Right ventricle myocardium inferior (tissue), 1 donor: ENCODE results near the gene PCCA. TPM values are rescaled to one million over a fixed set of nuclear protein-coding genes. Genes with fewer than 3 reads are reported as not detected.
"Not testable (repeated sequence)": the region's sequence is repeated elsewhere in the genome, so short reads cannot be mapped to it uniquely, and the experiment has no call there.

ENCODE experiments used
- ATAC-seq: fragments of 200-7000 bp; cut with Tn5 transposase; one replicate; pipeline ENCODE4 v1.9.1; 2020; ENCODE audit warnings: mild to moderate bottlenecking, moderate library complexity
- DNase-seq: peaks from one replicate; pipeline ENCODE4 v3.0.0; 2021; ENCODE audit errors: missing footprints
- intact Hi-C: fragments of 100-400 bp; cut with DNase I; formaldehyde crosslinking; loops from one replicate; pipeline ENCODE4 v1.11.0; 2022
- total RNA-seq: library from RNA; stranded (reverse); fragmentation: NEBNext Ultra II Directional; extraction: Animal tissue kit (Norgen Biotek cat#: 25700); gene quantifications from one replicate; pipeline ENCODE4 v1.2.1, GENCODE V29; 2021
- donor health status: DM: no; HTN: yes; CAD: no; lungs with severe emphysema.

PCCA gene
- total RNA-seq, 1 donor from 2014 or later = 64.0 TPM

DNA sequence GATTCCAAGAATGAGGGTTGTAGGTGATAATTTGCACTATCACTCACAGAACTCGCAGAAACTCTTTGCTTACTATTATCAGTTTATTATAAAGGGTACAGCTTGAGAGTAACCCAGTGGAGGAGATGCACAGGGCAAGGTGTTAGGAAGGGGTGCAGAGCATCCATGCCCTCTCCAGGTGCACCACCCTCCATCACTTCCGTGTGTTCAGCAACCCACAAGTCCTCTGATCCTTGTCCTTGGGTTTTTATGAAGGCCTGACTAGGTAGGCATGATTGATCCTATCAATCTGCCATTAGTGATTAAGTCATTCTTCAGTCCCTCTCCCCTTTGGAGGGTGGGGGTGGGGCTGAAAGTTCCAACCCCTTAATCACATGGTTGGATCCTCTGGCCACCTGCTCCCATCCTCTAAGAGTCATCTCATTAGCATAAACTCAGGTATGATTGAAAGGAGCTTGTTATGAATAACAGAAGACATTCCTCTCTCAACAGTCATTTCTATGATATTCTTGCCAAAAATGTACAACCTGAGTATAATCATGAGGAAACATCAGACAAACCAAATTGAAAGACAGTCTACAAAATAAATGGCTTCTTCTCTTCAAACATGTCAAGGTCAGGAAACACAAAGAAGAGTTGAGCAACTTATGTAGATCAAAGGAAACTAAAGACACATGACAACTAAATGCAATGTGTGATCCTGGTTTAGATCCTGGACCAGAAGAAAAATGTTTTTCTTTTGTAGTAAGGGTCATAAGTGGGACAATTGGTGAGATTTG, 225.4 kb downstream of the PCCA start:
- ATAC-seq = no peak
- no peak for DNase-seq
- intact Hi-C loops = no loop called here

DNA sequence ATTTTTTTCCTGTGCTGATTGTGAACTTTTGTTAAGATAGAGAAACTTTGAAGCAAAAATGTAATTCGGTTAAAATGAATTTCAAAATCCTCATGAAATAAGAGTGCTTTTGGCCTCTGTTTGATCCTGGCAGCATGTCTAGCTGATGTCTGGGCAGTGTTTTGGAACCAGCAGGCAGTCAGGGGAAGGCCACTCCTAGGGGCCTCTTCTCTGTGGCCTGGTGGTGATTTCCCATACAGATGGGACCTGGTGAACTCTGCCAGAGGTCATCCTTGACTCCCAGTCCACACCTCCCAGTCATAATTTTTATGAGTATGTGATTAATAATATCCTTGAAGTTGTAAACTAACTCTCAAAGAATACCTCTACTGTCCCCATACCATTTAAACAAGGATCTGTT, 226.6 kb downstream of the PCCA start:
- ATAC-seq (no peak), DNase-seq (no peak)
- intact Hi-C loops = no loop called here

DNA sequence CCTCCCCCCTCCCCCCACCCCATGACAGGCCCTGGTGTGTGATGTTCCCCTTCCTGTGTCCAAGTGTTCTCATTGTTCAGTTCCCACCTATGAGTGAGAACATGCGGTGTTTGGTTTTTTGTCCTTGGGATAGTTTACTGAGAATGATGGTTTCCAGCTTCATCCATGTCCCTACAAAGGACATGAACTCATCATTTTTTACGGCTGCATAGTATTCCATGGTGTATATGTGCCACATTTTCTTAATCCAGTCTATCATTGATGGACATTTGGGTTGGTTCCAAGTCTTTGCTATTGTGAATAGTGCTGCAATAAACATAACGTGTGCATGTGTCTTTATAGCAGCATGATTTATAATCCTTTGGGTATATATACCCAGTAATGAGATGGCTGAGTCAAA, 229.6 kb downstream of the PCCA start:
- ATAC-seq, intact Hi-C loops, DNase-seq: not testable (repeated sequence)

GRCh38 chr13:100323937-100324336, 235.0 kb downstream of the PCCA start:
- ATAC-seq (no peak), DNase-seq (no peak)
- intact Hi-C loops = no loop called here

DNA sequence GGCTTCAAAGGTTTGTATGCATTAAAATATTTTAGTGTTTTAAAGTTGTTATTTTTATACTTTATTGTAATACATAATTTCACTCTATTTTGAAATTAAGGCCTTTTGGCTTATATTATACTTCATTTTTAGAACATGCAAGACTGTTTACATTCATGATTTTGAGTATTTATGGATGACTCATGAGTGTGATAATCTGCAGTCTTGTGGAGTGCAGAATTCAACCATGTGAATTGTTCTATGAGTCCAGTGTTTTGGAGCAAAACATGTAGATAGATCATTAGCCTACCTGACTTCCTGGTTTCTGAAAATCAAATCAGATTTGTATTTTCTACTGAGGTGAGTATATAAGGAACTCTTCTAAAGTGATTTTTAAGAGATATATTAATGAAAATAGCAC, 241.8 kb downstream of the PCCA start:
- ATAC-seq = no peak
- intact Hi-C loops = no loop called here
- DNase-seq = no peak

GRCh38 chr13:100333141-100333540, 244.2 kb downstream of the PCCA start:
- ATAC-seq (no peak), DNase-seq (no peak)
- intact Hi-C loops = no loop called here

DNA sequence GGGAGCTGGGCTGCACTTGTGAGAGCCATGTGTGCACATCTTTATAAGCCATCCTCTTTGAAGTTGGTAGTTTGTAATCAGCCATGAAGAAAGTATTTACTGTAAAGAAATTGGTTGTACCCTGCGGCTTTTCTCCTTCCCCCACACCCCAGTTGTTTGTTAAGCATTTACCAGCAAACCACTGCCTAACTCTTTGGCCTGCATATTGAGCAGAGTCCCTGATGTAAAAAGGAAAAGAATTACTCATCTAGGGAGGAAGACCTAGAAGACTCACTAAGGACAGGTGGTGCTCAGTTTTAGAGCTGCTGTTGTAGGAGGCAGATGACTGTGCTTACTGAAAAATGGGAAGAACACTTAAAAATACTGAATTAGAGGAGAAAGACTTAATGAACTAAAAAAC, 245.3 kb downstream of the PCCA start:
- DNase-seq (no peak), ATAC-seq (no peak)
- intact Hi-C loops = no loop called here

DNA sequence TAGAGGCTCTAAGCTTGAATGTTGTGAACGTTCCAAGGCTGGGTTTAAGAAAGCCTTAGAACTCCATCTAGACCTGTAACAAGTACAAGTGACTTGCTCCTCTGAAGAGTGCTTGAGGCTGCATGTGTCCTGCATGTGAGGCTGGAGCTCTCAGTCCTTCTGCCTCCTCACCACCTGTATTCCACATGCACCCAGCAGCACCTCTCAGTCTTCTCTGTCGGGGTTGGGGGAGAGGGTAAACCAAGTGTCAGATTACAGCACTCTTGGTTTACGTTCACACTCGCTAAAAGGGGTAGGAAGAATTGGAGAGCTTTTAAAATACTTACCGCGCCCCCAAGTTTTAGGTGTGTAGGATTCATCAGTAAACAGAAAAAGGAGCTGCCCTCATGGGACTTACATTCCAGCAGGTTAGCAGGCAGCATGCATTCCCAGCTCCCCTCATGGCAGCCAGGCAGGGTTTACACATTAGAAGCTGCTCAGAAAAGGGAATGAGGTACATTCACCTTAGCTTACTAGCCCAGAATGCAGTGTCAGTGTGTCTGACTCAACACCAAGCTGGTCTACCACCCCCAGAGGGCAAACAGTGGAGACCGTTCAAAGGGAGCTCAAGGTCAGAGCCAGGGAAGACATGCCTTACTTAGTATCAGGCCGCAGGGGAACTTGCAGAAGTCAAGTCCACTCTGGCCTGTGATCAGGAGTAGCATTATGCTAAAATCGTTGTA, 248.1 kb downstream of the PCCA start:
- intact Hi-C loops = no loop called here
- DNase-seq = no peak
- ATAC-seq = no peak

DNA sequence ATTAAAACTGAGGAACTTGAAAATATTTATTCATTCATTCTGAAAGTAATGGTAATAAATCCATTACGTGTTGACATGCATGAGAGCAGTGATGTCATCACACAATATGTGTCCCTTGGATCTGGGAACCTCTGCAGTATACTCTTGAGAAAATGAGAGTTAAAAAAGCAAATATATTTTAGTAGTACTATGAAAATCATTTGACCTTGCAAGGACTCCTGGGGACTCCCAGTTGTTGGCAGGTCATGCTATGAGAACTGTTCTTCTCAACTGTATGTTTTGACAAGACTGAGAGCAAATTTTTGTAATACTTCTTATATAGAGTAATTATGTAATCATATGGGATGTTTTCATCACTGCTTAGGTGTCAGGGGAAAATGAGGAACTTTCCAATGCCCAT, 249.4 kb downstream of the PCCA start:
- ATAC-seq (no peak), DNase-seq (no peak)
- intact Hi-C loops = no loop called here

GRCh38 chr13:100339411-100339940, 250.6 kb downstream of the PCCA start:
- intact Hi-C loops = no loop called here
- DNase-seq (no peak), ATAC-seq (no peak)

GRCh38 chr13:100340865-100341264, 252.0 kb downstream of the PCCA start:
- intact Hi-C loops = no loop called here
- DNase-seq = no peak
- no peak for ATAC-seq

DNA sequence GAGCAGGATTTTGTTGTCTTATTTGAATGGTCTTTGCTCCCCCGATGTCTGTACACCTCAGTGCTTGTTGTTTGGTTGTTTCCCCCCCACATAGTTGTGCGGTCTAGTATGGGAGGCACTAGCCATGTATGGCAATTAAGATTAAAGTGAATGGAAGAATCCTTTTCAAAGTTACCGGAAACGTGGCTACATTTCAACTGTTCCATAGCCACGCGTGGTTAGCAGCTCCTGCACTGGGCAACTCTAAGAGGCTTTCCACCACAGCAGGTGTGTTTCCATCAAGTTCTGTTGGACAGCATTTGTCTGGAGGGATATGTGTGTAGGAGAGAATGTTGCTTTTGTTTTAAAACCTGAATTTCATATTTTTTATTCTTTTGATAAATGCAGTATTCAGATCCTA, 252.4 kb downstream of the PCCA start:
- intact Hi-C loops = no loop called here
- ATAC-seq = no peak
- no peak for DNase-seq

- ATAC-seq (no peak), DNase-seq (no peak)
- intact Hi-C loops = no loop called here
Observed at GRCh38 chr13:100344544-100344943, 255.7 kb downstream of the PCCA start.

DNA sequence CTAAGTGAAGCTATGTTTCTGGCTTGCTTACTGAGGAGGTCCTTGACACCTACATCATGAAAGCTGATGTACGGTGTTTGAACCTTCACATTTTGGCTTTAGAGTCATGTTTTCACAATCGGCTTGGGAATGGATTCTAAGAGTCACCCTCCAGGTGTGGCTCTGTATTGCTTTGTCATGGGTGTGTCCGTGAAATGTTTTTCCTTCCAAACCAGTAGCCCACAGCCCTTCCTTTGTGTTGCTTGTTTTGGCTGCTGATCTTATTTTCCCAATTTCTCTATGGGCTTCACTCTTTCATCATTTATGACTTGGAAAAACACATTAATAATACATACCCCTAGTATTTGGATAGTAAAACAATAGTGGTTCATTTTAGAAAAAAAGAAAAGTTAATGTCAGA, 259.1 kb downstream of the PCCA start:
- no peak for DNase-seq
- ATAC-seq = no peak
- intact Hi-C loops = no loop called here

DNA sequence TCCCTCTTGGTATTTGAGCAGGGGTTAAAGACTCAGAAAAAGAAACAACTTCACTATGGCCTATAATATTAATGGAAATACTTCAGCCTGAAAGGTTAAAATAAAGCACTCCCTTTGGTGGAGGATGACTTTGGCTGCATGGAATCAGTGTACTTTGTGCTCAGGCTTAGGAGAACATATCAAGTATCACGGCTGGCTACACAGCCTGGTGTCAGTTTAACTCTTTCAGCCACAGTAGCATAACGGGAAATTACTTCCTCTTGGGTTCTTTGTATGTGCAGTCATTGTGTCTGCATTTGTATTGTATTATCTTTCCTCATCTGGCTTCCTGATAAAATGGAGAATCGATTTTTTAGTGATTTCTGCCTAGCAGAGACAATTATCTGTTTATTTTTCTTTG, 260.7 kb downstream of the PCCA start:
- intact Hi-C loops = no loop called here
- no peak for DNase-seq
- no peak for ATAC-seq

- ATAC-seq = no peak
- DNase-seq = no peak
- intact Hi-C loops = no loop called here
Observed at GRCh38 chr13:100350601-100351000, 261.7 kb downstream of the PCCA start.

DNA sequence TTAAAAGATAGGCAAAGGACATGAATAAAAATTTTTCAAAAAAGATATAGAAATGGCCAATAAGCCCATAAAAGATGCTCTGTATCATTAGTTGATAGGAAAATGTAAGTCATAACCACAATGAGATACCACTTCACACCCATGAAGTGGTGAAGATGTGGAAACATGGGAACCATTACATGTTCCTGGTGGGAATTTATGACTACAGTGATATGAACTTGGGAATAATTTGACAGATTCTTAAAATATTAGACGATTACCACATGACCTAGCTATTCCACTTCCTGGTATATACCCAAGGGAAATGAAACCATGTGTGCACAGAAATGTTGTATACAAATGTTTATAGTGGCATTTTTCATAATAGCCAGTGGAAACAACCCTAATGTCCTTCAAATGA, 267.5 kb downstream of the PCCA start:
- intact Hi-C loops = no loop called here
- ATAC-seq (no peak), DNase-seq (no peak)

DNA sequence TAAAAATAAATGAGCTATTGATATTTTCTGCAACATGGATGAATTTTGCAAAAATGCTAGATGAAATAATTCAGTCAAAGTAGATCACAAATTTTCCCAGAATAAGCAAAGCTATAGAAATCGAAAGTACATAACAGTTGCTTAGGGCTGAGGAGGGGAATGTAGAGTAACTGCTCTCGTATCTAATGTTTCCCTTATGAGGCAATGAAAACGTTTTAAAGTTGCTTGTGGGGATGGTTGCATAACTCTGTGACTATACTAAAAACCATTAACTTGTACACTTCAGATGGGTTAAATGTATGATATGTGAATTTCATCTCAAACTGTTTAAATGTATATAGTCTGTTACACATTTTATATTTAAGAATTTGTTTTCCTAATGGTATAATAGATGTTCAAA, 268.0 kb downstream of the PCCA start:
- DNase-seq = no peak
- ATAC-seq = no peak
- intact Hi-C loops = no loop called here

GRCh38 chr13:100357764-100358163, 268.9 kb downstream of the PCCA start:
- intact Hi-C loops = no loop called here
- DNase-seq (no peak), ATAC-seq (no peak)

GRCh38 chr13:100361504-100361903, 272.6 kb downstream of the PCCA start:
- intact Hi-C loops = no loop called here
- ATAC-seq (no peak), DNase-seq (no peak)
